ENCODE data around the gene EPHB1.

The EPHB1 gene

DNA sequence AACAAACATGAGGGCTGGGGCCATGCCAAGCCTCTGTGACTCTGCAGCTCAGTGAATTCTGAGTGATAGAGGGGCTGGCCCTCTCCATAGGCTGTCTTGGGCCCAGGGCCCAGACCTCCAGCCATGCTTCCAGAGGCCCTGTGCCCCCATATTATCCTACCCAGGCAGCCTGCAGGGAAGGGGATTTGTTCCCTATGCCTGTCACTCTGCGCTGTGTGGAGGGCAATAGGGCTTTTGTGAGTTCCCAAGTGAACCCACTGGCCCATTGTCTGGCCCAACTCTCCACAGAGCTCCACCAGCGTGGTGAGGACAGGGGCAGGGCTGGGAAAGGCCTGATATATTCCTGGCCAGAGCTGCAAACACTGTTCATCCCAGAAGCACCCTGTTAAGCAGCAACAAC is 113.2 kb downstream of the EPHB1 start:
- H3K4me3 ChIP-seq (ENCODE audit: low read depth, low read length) = no peak overlapping the region
- TF ChIP-seq, protein P1, sequence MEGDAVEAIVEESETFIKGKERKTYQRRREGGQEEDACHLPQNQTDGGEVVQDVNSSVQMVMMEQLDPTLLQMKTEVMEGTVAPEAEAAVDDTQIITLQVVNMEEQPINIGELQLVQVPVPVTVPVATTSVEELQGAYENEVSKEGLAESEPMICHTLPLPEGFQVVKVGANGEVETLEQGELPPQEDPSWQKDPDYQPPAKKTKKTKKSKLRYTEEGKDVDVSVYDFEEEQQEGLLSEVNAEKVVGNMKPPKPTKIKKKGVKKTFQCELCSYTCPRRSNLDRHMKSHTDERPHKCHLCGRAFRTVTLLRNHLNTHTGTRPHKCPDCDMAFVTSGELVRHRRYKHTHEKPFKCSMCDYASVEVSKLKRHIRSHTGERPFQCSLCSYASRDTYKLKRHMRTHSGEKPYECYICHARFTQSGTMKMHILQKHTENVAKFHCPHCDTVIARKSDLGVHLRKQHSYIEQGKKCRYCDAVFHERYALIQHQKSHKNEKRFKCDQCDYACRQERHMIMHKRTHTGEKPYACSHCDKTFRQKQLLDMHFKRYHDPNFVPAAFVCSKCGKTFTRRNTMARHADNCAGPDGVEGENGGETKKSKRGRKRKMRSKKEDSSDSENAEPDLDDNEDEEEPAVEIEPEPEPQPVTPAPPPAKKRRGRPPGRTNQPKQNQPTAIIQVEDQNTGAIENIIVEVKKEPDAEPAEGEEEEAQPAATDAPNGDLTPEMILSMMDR (IDR thresholded peaks at IDR 0.05; ENCODE audit: low read depth, low read length) = no peak
- in situ Hi-C loops (cut with HindIII; ENCODE audit: low sequenced_read_pairs) = no loop called here
- DNase-seq (ENCODE audit: low read depth, low spot score) = no peak

- no peak for DNase-seq (ENCODE audit: low read depth, low spot score)
- H3K4me3 ChIP-seq (ENCODE audit: low read depth, low read length) = no peak overlapping the region
- TF ChIP-seq, protein P1 (IDR thresholded peaks at IDR 0.05; ENCODE audit: low read depth, low read length) = no peak
- in situ Hi-C loops (cut with HindIII; ENCODE audit: low sequenced_read_pairs) = no loop called here
Measured at GRCh38 chr3:134910026-134910425, 115.0 kb downstream of the EPHB1 start.

DNA sequence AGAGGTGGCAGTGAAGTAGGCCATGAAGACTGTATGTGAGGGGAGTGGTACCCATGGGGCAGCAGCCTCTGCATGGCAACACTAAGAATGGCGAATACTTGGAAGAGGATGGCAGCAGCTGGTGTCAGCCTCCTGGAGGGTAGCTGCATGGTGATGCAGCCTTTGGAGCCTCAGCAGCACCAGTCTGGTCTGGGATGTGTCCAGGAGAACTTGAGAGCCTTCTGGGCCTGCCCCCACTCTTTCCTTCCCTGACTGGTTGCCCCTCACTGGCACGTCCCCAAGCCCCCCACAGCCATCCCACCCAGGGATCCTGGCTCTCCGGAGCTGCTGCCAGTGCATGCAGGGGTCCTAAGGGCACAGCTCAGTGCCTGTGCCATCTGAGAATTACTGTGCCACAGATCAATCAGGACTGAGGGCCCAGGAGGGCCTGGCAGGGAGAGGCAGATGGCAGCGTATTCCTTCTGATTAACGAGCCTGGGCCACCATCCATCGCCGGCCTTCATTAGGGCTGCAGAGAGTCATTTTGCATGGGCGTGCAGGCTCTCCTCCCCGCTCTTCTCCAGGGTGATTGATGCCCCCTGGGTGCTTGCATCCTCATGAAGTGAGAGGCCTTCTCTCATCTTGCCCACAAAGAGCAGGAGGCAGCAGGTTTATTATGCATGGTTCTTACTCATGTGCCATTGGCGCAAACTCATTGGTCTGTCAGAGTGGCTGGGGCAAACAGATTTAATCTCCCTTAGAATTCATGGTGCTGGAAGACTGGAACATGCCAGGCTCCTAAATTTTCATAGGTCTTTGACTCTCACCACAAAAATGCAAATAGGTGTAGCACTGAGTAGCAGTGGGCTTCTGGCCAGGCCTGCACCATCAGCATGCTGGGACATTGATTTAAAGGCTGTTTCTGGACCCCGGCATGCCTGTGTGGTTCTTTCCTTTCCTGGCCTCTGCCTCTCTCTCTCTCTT is 116.8 kb downstream of the EPHB1 start:
- DNase-seq (ENCODE audit: low read depth, low spot score) = no peak
- H3K4me3 ChIP-seq (ENCODE audit: low read depth, low read length) = no peak overlapping the region
- TF ChIP-seq, protein P1 (IDR thresholded peaks at IDR 0.05; ENCODE audit: low read depth, low read length) = no peak
- in situ Hi-C loops (cut with HindIII; ENCODE audit: low sequenced_read_pairs) = no loop called here

DNA sequence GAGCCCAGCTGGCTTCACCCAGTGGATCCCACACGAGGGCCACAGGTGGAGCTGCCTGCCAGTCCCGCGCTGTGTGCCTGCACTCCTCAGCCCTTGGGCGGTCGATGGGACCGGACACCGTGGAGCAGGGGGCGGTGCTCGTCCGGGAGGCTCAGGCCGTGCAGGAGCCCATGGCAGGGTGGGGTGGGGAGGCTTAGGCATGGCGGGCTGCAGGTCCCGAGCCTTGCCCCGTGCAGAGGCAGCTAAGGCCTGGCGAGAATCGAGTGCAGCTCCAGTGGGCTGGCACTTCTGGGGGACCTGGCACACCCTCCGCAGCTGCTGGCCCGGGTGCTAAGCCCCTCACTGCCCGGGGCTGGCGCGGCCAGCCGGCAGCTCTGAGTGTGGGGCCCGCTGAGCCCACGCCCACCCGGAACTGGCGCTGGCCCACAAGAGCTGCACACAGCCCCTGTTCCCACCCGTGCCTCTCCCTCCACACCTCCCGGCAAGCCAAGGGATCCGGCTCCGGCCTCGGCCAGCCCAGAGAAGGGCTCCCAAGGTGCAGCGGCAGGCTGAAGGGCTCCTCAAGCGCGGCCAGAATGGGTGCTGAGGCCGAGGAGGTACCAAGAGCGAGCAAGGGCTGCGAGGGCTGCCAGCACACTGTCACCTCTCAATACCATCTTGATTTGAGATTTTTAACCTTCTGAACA is 121.4 kb downstream of the EPHB1 start:
- DNase-seq (ENCODE audit: low read depth, low spot score) = no peak
- TF ChIP-seq, protein P1 (IDR thresholded peaks at IDR 0.05; ENCODE audit: low read depth, low read length) = no peak
- no peak overlapping the region for H3K4me3 ChIP-seq (ENCODE audit: low read depth, low read length)
- in situ Hi-C loops (cut with HindIII; ENCODE audit: low sequenced_read_pairs) = no loop called here

GRCh38 chr3:134917631-134918030 is 122.6 kb downstream of the EPHB1 start:
- in situ Hi-C loops (cut with HindIII; ENCODE audit: low sequenced_read_pairs) = no loop called here
- H3K4me3 ChIP-seq (ENCODE audit: low read depth, low read length) = no peak overlapping the region
- TF ChIP-seq, protein P1 (IDR thresholded peaks at IDR 0.05; ENCODE audit: low read depth, low read length) = no peak
- no peak for DNase-seq (ENCODE audit: low read depth, low spot score)

DNA sequence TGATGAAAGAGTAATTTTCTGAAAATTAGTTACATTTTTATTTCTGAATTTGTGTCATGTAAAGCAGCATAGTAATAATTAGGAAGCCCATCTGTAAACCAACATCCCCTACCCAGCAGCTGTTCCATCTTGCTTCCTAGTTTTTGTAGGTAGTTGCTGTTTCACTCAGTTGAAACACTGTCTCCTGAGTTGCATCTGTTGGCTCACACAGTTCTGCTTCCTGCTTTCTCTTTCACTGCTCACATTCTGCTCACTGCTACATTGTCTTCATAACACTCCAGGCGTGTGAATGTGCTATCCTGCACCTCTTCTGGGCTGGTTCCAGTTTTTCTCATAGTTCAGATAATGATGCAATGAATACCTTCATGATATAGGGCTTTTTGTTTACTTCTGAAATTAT is 123.4 kb downstream of the EPHB1 start:
- in situ Hi-C loops (cut with HindIII; ENCODE audit: low sequenced_read_pairs) = no loop called here
- TF ChIP-seq, protein P1 (IDR thresholded peaks at IDR 0.05; ENCODE audit: low read depth, low read length) = no peak
- no peak for DNase-seq (ENCODE audit: low read depth, low spot score)
- H3K4me3 ChIP-seq (ENCODE audit: low read depth, low read length) = no peak overlapping the region

All from astrocyte of the spinal cord (primary cell).